HG02943 (cell line): ENCODE results near the gene ATRIP.

Experiments
- ATAC-seq: cut with Tn5 transposase; IDR thresholded peaks from one replicate; pipeline ENCODE4 v1.9.1; 2021; ENCODE audit warnings: mild to moderate bottlenecking, low read depth, moderate library complexity; ENCODE audit not compliant: unreplicated experiment

The ATRIP gene

GRCh38 chr3:48492461-48493202, 46.1 kb downstream of the ATRIP start:
- no peak for ATAC-seq

- ATAC-seq: no peak
Measured at GRCh38 chr3:48493203-48493501, 46.6 kb downstream of the ATRIP start.

GRCh38 chr3:48500656-48501055, 54.1 kb downstream of the ATRIP start:
- no peak for ATAC-seq

- ATAC-seq: no peak
Measured at GRCh38 chr3:48501196-48501595, 54.7 kb downstream of the ATRIP start.

DNA sequence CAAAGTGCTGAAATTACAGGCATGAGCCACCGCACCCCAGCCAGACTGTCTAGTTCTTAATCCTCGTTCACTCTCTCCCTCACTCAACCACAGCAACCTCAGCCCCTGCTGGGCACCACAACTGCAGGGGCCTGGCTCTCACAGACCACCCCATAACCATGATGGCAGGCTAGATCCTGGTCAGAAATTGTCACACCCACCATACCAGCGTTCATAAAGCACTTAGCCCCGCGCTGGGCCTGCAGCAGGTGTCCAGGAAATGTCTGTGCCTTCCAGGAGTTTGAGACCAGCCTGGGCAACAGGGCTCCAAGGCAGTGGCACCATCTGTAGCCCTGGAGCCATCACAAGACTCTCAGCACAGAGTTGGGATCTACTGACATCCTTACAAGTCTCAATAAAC, 55.6 kb downstream of the ATRIP start:
- ATAC-seq: no peak

- no peak for ATAC-seq
Measured at GRCh38 chr3:48502728-48503168, 56.2 kb downstream of the ATRIP start.

- no peak for ATAC-seq
Measured at GRCh38 chr3:48503401-48504050, 57.0 kb downstream of the ATRIP start.

- ATAC-seq: no peak
Measured at GRCh38 chr3:48504051-48504946, 57.8 kb downstream of the ATRIP start, which contains the start of gene SHISA5. SHISA5 (minus strand) TSS chr3:48504174; CDS start chr3:48504094, 80 bp downstream.

- ATAC-seq: no peak
Measured at GRCh38 chr3:48505146-48505545, 58.6 kb downstream of the ATRIP start.

GRCh38 chr3:48505968-48506504, 59.5 kb downstream of the ATRIP start:
- no peak for ATAC-seq

- no peak for ATAC-seq
Measured at GRCh38 chr3:48507256-48508061, 60.9 kb downstream of the ATRIP start.

DNA sequence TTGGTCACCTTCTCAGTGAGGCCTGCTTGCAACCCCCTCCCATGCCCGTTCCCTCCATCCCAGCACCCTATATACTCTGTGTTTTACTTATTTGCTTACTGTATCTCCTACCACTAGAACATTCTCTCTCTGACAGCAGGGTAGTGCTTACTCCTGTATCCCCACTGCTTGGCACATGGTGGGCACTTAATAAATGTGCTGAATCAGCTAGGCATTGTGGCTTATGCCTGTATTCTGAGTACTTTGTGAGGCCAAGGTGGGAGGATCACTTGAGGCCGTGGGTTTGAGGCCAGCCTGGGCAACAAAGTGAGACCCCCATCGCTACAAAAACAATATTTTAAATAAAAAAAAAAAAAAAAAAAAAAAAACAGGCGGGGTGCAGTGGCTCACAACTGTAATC, 65.0 kb downstream of the ATRIP start:
- no peak for ATAC-seq

DNA sequence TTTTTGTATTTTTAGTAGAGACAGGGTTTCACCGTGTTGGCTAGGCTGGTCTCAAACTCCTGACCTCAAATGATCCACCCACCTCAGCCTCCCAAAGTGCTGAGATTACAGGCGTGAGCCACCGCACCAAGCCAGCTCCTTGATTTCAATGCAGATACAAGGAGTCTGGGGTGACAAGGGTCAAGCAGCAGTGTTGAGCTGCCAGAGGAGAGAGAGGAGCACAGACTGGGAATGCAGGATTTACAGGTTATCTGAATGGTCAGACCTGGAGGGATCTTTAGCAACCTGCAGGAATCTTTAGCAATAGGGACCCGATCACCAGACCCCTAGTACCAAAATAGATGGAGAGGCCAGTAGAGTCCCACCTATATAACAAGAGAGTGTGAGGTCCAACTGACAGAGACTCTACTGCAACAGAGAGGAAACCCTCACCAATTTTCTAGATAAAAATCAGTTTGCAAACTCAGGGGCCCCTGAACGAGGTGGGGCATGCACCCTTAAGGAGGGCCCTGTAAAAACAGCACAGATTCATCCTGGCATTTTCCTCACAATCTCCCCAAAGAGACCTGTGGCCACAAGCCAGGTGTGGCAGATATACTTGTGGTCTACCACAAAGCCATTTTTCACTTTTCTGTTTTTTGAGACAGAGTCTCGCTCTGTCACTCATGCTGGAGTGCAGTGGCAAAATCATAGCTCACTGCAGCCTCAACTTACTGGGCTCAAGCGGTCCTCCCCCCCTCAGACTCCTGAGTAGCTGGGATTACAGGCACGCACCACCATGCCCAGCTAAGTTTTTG, 68.1 kb downstream of the ATRIP start:
- ATAC-seq: no peak
